Right lobe of liver (tissue), 6 donors: ENCODE measurements around the gene ANKH. TPM values are rescaled to one million over a fixed set of nuclear protein-coding genes. Genes with fewer than 3 reads are reported as not detected.

ENCODE experiments used
- ATAC-seq, 4 donors: fragments of 200-7000 bp; cut with Tn5 transposase; one replicate each; pipeline ENCODE4 v1.9.1; 2020; ENCODE audit warnings: mild to moderate bottlenecking in 4 of 4, moderate library complexity in 4 of 4
- DNase-seq, 3 donors: peaks; one replicate each; pipeline ENCODE4 v3.0.0-alpha.2; 2020
- H3K27ac ChIP-seq, 3 donors: fragments of 200-600 bp; one replicate each; pipeline ENCODE4 v1.8.0; 2022
- H3K27me3 ChIP-seq, 2 donors: fragments of 200-600 bp; one replicate each; pipeline ENCODE4 v1.8.0; 2022
- H3K36me3 ChIP-seq, 4 donors: fragments of 200-600 bp; sonication (generic) in 1 of 4; one replicate each; pipeline versions ENCODE4 v1.5.1 to v1.8.0; 2017 to 2022; ENCODE audit warnings: control low read depth in 1 of 4
- H3K4me1 ChIP-seq, 4 donors: fragments of 200-600 bp; sonication (generic) in 1 of 4; one replicate each; pipeline versions ENCODE4 v1.5.1 to v1.8.0; 2017 to 2022; ENCODE audit warnings: control low read depth in 1 of 4
- H3K4me3 ChIP-seq, 3 donors: fragments of 200-600 bp; one replicate each; pipeline ENCODE4 v1.8.0; 2022
- H3K9me3 ChIP-seq, 4 donors: fragments of 200-600 bp; sonication (generic) in 1 of 4; one replicate each; pipeline versions ENCODE4 v1.5.1 to v1.8.0; 2017 to 2022; ENCODE audit warnings: control low read depth in 1 of 4
- CTCF ChIP-seq, 4 donors: fragments of 200-600 bp in 3 of 4; fragments of 450-650 bp in 1 of 4; IDR thresholded peaks; one replicate each; pipeline versions ENCODE4 v1.5.1 to v1.8.0; 2016 to 2022; ENCODE audit warnings: antibody characterized with exemption in 4 of 4, mild to moderate bottlenecking in 2 of 4
- POLR2A ChIP-seq: fragments of 450-650 bp; IDR thresholded peaks from one replicate; pipeline ENCODE4 v1.6.1; 2017; ENCODE audit warnings: antibody characterized with exemption, mild to moderate bottlenecking
- WGBS: methylation state at CpG from one replicate; pipeline ENCODE4 v1.1.6; 2018; ENCODE audit warnings: low coverage, low lambda C conversion rate; ENCODE audit not compliant: insufficient coverage; ENCODE audit errors: missing lambda C conversion rate; 5-methylcytosine and 5-hydroxymethylcytosine counted together
- intact Hi-C, 2 donors: fragments of 100-400 bp; cut with DNase I; formaldehyde crosslinking; loops; one replicate each; pipeline versions ENCODE4 v1.11.2 to v1.14.1; 2022
- microRNA-seq, 2 donors: library from miRNA; unstranded; fragments of <30 nt; microRNA quantifications; one replicate each; pipeline ENCODE4, GENCODE V29; 2019 to 2020
- small RNA-seq, 2 experiments: library from RNA; depleted of rRNA; stranded (forward); fragments of <200 nt; gene quantifications; one replicate each; pipeline ENCODE3, GENCODE V24; 2016
- total RNA-seq, 6 experiments: library from RNA; depleted of rRNA in 2 of 6; stranded (reverse); fragments of >200 nt in 2 of 6; fragmentation: NEBNext Ultra II Directional in 3 of 6; extraction: Animal tissue kit (Norgen Biotek cat#: 25700) in 3 of 6; gene quantifications; one replicate each; pipeline versions ENCODE4 v1.1.0 to v1.2.4, GENCODE V29; 2016 to 2023
- donor health status: DM: no; HTN: yes; CAD: no.
- donor health status: DM: no; HTN: no; CAD: no.
- donor health status: DM: no; HTN: no; CAD: no.
- donor health status: DM: no; HTN: yes; CAD: no.
- donor health status: DM: no; HTN: yes; CAD: no.

Gene ANKH
- total RNA-seq, 6 experiments from 2014 or later, result 38.5 to 121 (median 61.9) TPM

- WGBS, result 53% methylated on average over 4 of the region's 4 CpGs
- H3K36me3 ChIP-seq, result no peaks in the 10 kb centered on the region
- H3K4me1 ChIP-seq, result no peaks in the 10 kb centered on the region
- TF ChIP-seq POLR2A, result no peak
- TF ChIP-seq CTCF (IDR thresholded peaks at IDR 0.05), result no peak
- no peaks in the 10 kb centered on the region for H3K27me3 ChIP-seq
- DNase-seq (no peak), ATAC-seq (no peak)
- intact Hi-C loops, result no loop called here
- H3K4me3 ChIP-seq, result no peak overlapping the region
- H3K27ac ChIP-seq, result no peak overlapping the region
- H3K9me3 ChIP-seq, result no peaks in the 10 kb centered on the region
Observed at GRCh38 chr5:14655146-14655741, 216.3 kb downstream of the ANKH start.

Small RNA genes within 50 kb of the gene (microRNA-seq; reads per million reads assigned to microRNA genes)
- 0 to 0.29 reads per million in 2 donors for gene MIR4637

Small RNA genes within 50 kb of the gene (small RNA-seq; reads per million reads assigned to genes)
- gene HNRNPKP5 (0 reads per million in 2 experiments), gene MIR4637 (0 reads per million in 2 experiments)

Other genes with a start within 250 kb of the ANKH start
- 10 to 100 TPM; 25.2 to 34.8 (median 29.2) TPM for gene OTULIN, start 207.1 kb downstream of the ANKH start, total RNA-seq